HL-60/S4 treated with retinoic acid at 250 ng/mL for 4 days and 3 days (cell line): Measurements from ENCODE around the gene PPFIA2.
"Not testable (repeated sequence)": the region's sequence is repeated elsewhere in the genome, so short reads cannot be mapped to it uniquely, and the experiment has no call there.

Experiments used
- in situ Hi-C: fragments of 300-500 bp; cut with MboI; formaldehyde crosslinking; loops from 2 replicates; pipeline ENCODE4 v1.7.0; 2022; ENCODE audit warnings: low sequenced_read_pairs

PPFIA2 gene

DNA sequence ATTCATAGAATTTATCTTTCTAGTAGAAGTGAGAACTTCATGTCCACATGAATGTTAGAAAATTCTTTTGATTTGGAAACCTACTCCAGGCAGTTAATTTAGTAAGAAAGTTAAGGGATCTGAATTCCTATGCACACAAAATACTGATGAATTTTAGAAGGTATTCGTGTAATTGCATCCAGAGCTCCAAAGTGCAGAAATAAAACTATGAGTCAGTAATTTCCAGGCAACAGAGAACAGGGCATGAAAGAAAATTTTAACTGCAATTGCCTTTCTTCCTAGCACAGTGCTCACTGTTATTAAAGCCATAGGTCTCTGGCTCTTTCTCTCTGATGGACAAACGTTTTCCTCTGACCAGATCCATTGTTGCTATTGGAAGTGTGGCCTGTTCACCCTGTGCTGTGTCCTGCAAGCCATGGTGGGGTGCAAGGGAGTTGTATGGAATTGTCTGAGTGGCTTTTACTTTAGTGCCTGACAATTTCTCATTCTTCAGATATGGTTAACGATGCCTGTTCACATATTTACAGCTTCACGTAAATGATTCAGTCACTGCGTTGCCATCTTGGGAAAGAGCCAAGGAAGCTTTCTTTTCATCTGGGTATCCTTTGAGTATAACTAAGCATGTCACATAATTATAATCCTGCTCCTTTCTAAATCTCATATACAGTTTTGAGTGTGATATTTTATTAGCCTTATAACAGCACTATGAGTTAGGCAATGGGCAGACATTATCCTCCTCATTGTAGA lies 536.1 kb downstream of the PPFIA2 start:
- in situ Hi-C loops, result no loop called here

DNA sequence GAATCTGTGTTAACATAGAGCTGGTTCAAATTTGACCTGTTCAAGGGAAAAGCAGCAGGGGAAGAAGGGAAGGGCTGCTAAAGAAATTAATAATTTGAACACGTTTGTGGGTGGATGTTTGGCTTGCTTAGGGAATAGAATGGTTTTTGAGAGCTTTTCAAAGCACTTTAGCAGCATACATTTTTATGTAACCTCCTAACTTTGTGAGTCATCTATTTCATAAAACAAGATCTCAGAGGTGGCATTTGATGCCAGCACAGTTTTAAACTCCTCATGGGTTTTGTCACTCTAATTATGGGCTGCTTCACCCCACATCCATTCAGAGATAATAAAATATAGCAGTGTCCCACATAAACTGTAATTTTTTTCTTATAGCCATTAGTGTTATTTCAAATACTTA lies 537.5 kb downstream of the PPFIA2 start:
- in situ Hi-C loops, result no loop called here

DNA sequence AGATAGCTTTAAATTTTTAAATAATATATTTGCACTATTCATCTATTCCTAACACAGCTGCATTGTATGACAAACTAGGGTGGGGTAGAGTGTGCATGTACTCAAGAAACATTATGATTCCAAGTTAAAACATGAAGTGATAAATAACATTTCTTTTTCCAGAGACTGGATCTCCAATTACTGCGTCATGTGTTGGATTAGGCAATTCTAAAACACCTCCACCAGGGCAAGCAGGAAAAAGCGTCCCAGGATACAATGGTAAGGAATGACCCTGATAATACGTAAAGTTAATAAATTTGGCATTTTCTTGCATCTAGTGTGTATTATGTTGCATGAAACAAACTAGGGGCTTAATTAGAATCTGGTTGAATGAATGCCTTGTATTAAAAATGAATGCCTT lies 542.4 kb downstream of the PPFIA2 start:
- in situ Hi-C loops, result no loop called here

DNA sequence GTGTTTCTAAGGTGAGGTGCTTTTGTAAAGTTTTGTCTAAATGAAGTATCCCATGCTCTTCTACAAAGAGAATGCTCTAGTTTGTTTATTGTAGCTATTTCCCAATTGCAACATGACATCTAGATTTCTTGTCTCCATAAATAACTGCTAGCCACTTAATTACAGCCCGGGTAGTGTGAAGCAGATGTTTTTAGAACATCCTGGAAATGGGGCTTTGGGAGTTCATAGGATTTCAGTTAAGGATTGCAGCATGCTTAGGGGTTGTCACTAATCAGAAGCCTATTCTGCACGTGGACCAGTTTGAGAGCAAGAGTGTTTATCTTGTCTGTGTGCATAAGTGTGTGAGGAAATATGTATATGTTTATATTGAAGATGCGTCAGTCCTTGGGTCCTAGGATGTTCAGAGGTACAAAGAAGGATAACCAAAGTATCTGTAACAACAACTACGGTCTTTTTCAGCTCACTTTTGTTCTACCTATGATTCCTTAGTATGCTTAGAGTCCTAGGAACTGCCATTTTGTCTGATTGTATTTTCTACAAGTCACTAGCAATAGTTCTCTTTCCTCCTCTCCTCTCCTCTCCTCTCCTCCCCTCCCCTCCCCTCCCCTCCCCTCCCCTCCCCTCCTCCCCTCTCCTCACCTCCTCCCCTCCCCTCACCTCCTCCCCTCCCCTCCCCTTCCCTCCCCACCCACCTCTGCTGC lies 546.0 kb downstream of the PPFIA2 start:
- in situ Hi-C loops, result no loop called here

DNA sequence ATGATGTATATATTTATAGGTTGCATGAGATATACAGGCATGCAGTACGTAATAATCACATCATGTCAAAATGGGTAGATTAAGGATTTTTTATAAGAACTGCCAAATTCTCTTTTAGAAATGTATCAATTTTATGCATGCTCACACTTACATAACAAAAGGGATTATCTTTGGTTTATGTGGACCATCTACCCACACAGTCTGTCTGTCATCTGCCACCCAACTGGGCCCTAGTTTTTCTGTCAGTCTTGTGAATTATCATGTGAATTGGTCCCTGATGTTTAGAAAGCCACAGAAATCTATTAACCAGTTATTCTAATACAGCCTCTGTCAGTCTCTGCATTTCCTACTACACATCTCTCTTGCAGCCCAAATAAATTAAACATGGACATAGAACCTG lies 547.8 kb downstream of the PPFIA2 start:
- in situ Hi-C loops, result no loop called here

DNA sequence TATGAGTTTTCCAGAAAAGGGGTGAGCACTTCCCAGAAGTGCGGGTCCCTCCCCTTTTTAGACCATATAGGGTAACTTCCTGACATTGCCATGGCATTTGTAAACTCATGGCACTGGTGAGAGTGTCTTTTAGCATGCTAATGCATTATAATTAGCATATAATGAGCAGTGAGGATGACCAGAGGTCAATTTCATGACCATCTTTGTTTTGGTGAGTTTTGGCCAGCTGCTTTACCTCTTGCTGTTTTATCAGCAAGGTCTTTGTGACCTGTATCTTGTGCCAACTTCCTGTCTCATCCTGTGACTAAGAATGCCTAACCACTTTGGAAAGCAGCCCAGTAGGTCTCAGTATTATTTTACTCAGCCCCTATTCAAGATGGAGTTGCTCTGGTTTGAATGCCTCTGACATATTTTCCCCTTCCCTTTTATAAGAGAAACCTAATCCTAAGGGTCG lies 549.4 kb downstream of the PPFIA2 start:
- in situ Hi-C loops, result not testable (repeated sequence)

- in situ Hi-C loops, result no loop called here
Observed at GRCh38 chr12:81209012-81209411, 550.1 kb downstream of the PPFIA2 start.

- in situ Hi-C loops, result no loop called here
Observed at GRCh38 chr12:81208187-81208911, 550.8 kb downstream of the PPFIA2 start.
